ENCODE results near the gene LRIT3.

DNA sequence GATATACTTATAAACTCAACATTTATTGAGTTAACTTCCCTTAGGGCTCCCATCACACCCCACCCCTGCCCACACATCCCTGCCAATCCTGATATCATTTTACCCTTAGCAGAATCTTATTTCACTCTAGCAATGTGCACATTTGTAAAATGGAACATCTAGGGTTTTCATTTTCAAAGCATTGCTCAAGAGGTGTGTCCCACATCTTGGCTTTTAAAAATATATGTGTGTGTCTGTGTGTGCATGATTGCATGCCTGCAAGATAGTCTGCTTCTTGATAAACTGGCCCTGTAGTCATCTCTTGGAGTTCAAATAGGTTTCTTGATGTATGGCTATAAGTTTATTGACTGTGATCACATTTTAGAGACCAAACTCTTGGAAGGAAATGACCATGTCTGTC lies 38.4 kb downstream of the LRIT3 start:
- TF ChIP-seq CTCF (IDR thresholded peaks at IDR 0.05; ENCODE audit: poor library complexity) = no peak
- no peak for TF ChIP-seq EZH2 (IDR thresholded peaks at IDR 0.05; ENCODE audit: borderline replicate concordance)
- no peak for TF ChIP-seq EZH2phosphoT487 (IDR thresholded peaks at IDR 0.05; ENCODE audit: low read depth, severe bottlenecking, unreplicated experiment)

All from hepatocyte (in vitro differentiated cells).